CD14-positive monocyte (primary cell): ENCODE data around the gene PSEN2. TPM values are rescaled to one million over a fixed set of nuclear protein-coding genes. Genes with fewer than 3 reads are reported as not detected.
"Not testable (repeated sequence)": the region's sequence is repeated elsewhere in the genome, so short reads cannot be mapped to it uniquely, and the experiment has no call there.

Experiments
- DNase-seq, 3 donors: peaks; one replicate each; pipeline ENCODE4 v3.0.0-alpha.2; 2011 to 2022
- H2AFZ ChIP-seq: 2 replicates; pipeline ENCODE4 v1.6.0; 2012; ENCODE audit warnings: mild to moderate bottlenecking, low read depth, low read length, inconsistent platforms; ENCODE audit not compliant: insufficient read depth, poor library complexity, severe bottlenecking
- H3K27ac ChIP-seq, 2 donors: 1 replicate in 1 of 2; 2 replicates in 1 of 2; pipeline ENCODE4 v1.5.1; 2012 to 2013; ENCODE audit warnings: low read length in 2 of 2, control low read depth in 1 of 2, inconsistent platforms in 1 of 2, low read depth in 1 of 2, mild to moderate bottlenecking in 1 of 2
- H3K27me3 ChIP-seq, 2 donors: one replicate each; pipeline versions ENCODE4 v1.6.0 to v1.6.1; 2011 to 2013; ENCODE audit warnings: low read length in 2 of 2; ENCODE audit not compliant: control insufficient read depth in 2 of 2, insufficient read depth in 2 of 2
- H3K36me3 ChIP-seq, 2 donors: replicated peaks in 1 of 2; 1 replicate in 1 of 2; 2 replicates in 1 of 2; pipeline versions ENCODE4 v1.5.1 to v1.6.1; 2012 to 2013; ENCODE audit warnings: low read length in 2 of 2, control low read depth in 1 of 2, inconsistent platforms in 1 of 2, mild to moderate bottlenecking in 1 of 2; ENCODE audit not compliant: insufficient read depth in 2 of 2, control insufficient read depth in 1 of 2
- H3K4me1 ChIP-seq, 2 donors: 1 replicate in 1 of 2; 2 replicates in 1 of 2; pipeline versions ENCODE4 v1.5.1 to v1.6.1; 2012 to 2013; ENCODE audit warnings: low read length in 2 of 2, control low read depth in 1 of 2, inconsistent platforms in 1 of 2, mild to moderate bottlenecking in 1 of 2, moderate library complexity in 1 of 2; ENCODE audit not compliant: insufficient read depth in 2 of 2, control insufficient read depth in 1 of 2
- H3K4me2 ChIP-seq: replicated peaks from 2 replicates; pipeline ENCODE3; 2012; ENCODE audit warnings: low read length, moderate library complexity, mild to moderate bottlenecking; ENCODE audit not compliant: poor library complexity, severe bottlenecking; ENCODE audit errors: extremely low read depth
- H3K4me3 ChIP-seq, 3 experiments: fragments of 200-600 bp in 1 of 3; sonication (generic) in 1 of 3; replicated peaks in 1 of 3; 1 replicate in 2 of 3; 2 replicates in 1 of 3; pipeline ENCODE4 v1.5.1; 2011 to 2013; ENCODE audit warnings: low read length in 3 of 3, mild to moderate bottlenecking in 3 of 3, control low read depth in 2 of 3, low read depth in 2 of 3, inconsistent platforms in 1 of 3, moderate library complexity in 1 of 3
- H3K79me2 ChIP-seq: 2 replicates; pipeline ENCODE4 v1.6.0; 2012; ENCODE audit warnings: mild to moderate bottlenecking, control low read depth, inconsistent platforms, low read length, moderate library complexity; ENCODE audit not compliant: insufficient read depth
- H3K9ac ChIP-seq: 2 replicates; pipeline ENCODE4 v1.6.0; 2017; ENCODE audit warnings: low read length, mild to moderate bottlenecking; ENCODE audit not compliant: insufficient read depth, poor library complexity, severe bottlenecking
- H3K9me3 ChIP-seq, 2 donors: replicated peaks in 1 of 2; 1 replicate in 1 of 2; 2 replicates in 1 of 2; pipeline versions ENCODE4 v1.5.1 to v1.6.1; 2012 to 2013; ENCODE audit warnings: low read length in 2 of 2, control low read depth in 1 of 2; ENCODE audit not compliant: control insufficient read depth in 1 of 2, insufficient read depth in 1 of 2
- H4K20me1 ChIP-seq: 2 replicates; pipeline ENCODE4 v1.6.0; 2012; ENCODE audit warnings: mild to moderate bottlenecking, low read length, control low read depth, moderate library complexity; ENCODE audit not compliant: insufficient read depth
- H3K27ac Mint-ChIP-seq, 7 donors: one replicate each; pipeline ENCODE4 v1.8.0; 2020; ENCODE audit warnings: mild to moderate bottlenecking in 7 of 7, mixed read lengths in 7 of 7, moderate library complexity in 6 of 7, inconsistent platforms in 2 of 7
- H3K27me3 Mint-ChIP-seq, 3 donors: one replicate each; pipeline ENCODE4 v1.8.0; 2021 to 2022; ENCODE audit warnings: low read depth in 3 of 3, mild to moderate bottlenecking in 3 of 3, mixed read lengths in 3 of 3, moderate library complexity in 3 of 3, inconsistent platforms in 1 of 3
- H3K36me3 Mint-ChIP-seq, 2 donors: one replicate each; pipeline ENCODE4 v1.8.0; 2020; ENCODE audit warnings: mixed read lengths in 2 of 2, inconsistent platforms in 1 of 2, mild to moderate bottlenecking in 1 of 2
- H3K4me1 Mint-ChIP-seq: one replicate; pipeline ENCODE4 v1.8.0; 2020; ENCODE audit warnings: mild to moderate bottlenecking, mixed read lengths
- H3K4me3 Mint-ChIP-seq, 2 donors: one replicate each; pipeline ENCODE4 v1.8.0; 2020; ENCODE audit warnings: mild to moderate bottlenecking in 2 of 2, mixed read lengths in 2 of 2, moderate library complexity in 1 of 2
- H3K9me3 Mint-ChIP-seq, 7 donors: one replicate each; pipeline ENCODE4 v1.8.0; 2020 to 2022; ENCODE audit warnings: mixed read lengths in 7 of 7, mild to moderate bottlenecking in 6 of 7, moderate library complexity in 6 of 7, inconsistent platforms in 2 of 7
- CTCF ChIP-seq: fragments of 200-600 bp; IDR thresholded peaks from one replicate; pipeline ENCODE4 v1.8.0; 2022; ENCODE audit warnings: antibody characterized with exemption, mild to moderate bottlenecking
- WGBS: methylation state at CpG from one replicate; pipeline ENCODE4 v1.1.5; 2013; ENCODE audit warnings: missing lambda C conversion rate; ENCODE audit not compliant: insufficient coverage; 5-methylcytosine and 5-hydroxymethylcytosine counted together
- intact Hi-C, 2 donors: fragments of 100-400 bp; cut with micrococcal nuclease; formaldehyde crosslinking; loops; one replicate each; pipeline versions ENCODE4 v1.15.0 to v1.15.1; 2023
- polyA plus RNA-seq, 3 donors: library from polyadenylated mRNA; depleted of rRNA in 1 of 3; unstranded in 2 of 3; stranded (reverse) in 1 of 3; fragments of 300-500 nt in 2 of 3; fragments of >200 nt in 1 of 3; fragmentation: Illumina TruSeq in 2 of 3; gene quantifications; 1 replicate in 2 of 3; 2 replicates in 1 of 3; pipeline ENCODE4 v1.2.3, GENCODE V29; 2012 to 2021

The PSEN2 gene
- polyA plus RNA-seq, 3 donors: 8.9 to 11.8 (median 11.4) TPM

DNA sequence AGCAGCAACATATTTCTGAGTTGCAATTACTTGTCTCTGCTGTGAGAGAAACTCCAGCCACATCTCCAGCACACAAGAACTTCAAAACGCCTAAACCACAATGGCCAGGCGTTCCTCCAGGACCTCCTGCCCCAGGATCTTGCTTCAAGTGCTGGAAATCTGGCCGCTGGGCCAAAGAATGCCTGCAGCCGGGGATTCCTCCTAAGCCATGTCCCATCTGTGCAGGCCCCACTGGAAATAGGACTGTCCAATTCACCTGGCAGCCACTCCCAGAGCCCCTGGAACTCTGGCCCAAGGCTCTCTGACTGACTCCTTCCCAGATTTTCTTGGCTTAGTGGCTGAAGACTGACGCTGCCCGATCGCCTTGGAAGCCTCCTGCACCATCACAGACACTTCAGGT, 35.0 kb upstream of the PSEN2 start:
- H3K4me1 Mint-ChIP-seq, H3K27ac ChIP-seq, H3K4me2 ChIP-seq, H2AFZ ChIP-seq, H3K36me3 ChIP-seq, H3K4me3 Mint-ChIP-seq, H3K9ac ChIP-seq, H4K20me1 ChIP-seq, intact Hi-C loops, H3K27me3 Mint-ChIP-seq, H3K9me3 ChIP-seq, H3K27me3 ChIP-seq, H3K36me3 Mint-ChIP-seq, H3K27ac Mint-ChIP-seq, H3K4me1 ChIP-seq, H3K79me2 ChIP-seq, DNase-seq, H3K4me3 ChIP-seq: not testable (repeated sequence)
- WGBS: 96% methylated on average over 7 of the region's 7 CpGs
- H3K9me3 Mint-ChIP-seq: peaks cover 11 to 22% (median 15%) of the 10 kb centered on the region in 7 donors

- H3K4me3 Mint-ChIP-seq, H3K4me1 Mint-ChIP-seq, H3K9ac ChIP-seq, H3K4me3 ChIP-seq, DNase-seq, H3K27me3 ChIP-seq, H3K4me2 ChIP-seq, H3K36me3 Mint-ChIP-seq, H3K36me3 ChIP-seq, H3K4me1 ChIP-seq, H3K79me2 ChIP-seq, H4K20me1 ChIP-seq, H3K27ac ChIP-seq, H3K27me3 Mint-ChIP-seq, intact Hi-C loops, H3K27ac Mint-ChIP-seq, H3K9me3 ChIP-seq, H2AFZ ChIP-seq: not testable (repeated sequence)
- H3K9me3 Mint-ChIP-seq: peaks cover 10 to 18% (median 12%) of the 10 kb centered on the region in 7 donors
- 67% methylated on average over 1 of the region's 2 CpGs for WGBS
Measured at GRCh38 chr1:226837966-226838365, 32.5 kb upstream of the PSEN2 start.

GRCh38 chr1:226838456-226838855, 32.0 kb upstream of the PSEN2 start:
- WGBS: no CpG with 5 or more reads among the region's 3 CpGs
- no peak for TF ChIP-seq CTCF
- Histone ChIP-seq H3K79me2 (no peaks in the 10 kb centered on the region), H4K20me1 (no peaks in the 10 kb centered on the region), H3K36me3 (no peaks in the 10 kb centered on the region), H3K27me3 (no peaks in the 10 kb centered on the region), H3K4me2 (no peak overlapping the region), H3K9me3 (peaks cover 0 to 3% of the 10 kb centered on the region in 2 donors), H3K9ac (no peak overlapping the region), H3K27ac (no peak overlapping the region), H3K4me1 (no peaks in the 10 kb centered on the region), H2AFZ (no peak overlapping the region), H3K4me3 (no peak overlapping the region)
- Mint-ChIP-seq H3K36me3 (no peaks in the 10 kb centered on the region), H3K27ac (no peak overlapping the region), H3K27me3 (peaks cover 0 to 3% (median 2%) of the 10 kb centered on the region in 3 donors), H3K4me3 (no peak overlapping the region), H3K9me3 (peaks cover 7 to 16% (median 11%) of the 10 kb centered on the region in 7 donors), H3K4me1 (no peaks in the 10 kb centered on the region)
- intact Hi-C loops: no loop called here
- DNase-seq: no peak
